G401.6 (cell line): ENCODE data around the gene LAMA2.

Experiments used
- FAIRE-seq: peaks from 2 replicates; lab custom pipeline; 2012; peaks lifted over from hg19 to GRCh38; lab: Jason Lieb, UNC

Gene LAMA2

DNA sequence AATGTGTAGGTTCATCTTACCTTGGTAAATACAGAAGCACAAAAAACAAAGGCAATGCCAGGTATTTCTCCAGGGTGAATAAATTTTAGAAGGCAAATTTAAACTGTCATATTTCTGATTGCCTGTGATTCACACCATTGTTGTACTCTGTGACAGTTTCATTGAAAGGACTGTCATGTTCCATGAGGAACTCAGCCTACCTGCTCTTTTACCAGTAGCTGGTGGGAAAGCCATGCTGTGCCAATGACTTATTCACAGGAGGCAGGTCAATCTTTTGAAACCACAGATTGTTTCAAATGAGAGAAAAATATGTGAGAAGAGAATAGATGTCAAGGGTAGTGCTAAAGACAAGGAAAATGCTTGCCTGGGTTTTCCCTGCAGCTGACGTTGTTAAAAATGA, 206.4 kb downstream of the LAMA2 start:
- no peak for FAIRE-seq

DNA sequence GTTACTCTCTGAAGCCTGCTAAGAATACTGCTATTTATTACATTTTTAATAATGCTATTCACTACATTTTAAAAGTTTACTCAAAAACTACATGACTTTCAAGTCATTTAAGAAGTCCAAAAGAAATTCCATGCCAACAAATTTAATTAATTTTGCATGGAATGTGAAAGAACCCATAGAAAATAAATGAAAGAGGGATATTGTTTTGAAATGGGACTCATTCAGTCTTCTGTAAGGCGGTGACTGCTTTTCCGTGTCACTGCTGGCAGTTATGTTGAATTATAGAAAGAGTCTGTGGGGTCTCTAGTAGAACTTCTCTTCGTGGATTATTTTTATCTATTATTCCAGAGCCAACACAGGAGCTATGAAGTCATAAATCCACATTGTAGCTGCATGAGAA, 211.2 kb downstream of the LAMA2 start:
- FAIRE-seq = no peak

- FAIRE-seq = no peak
These were observed 213.8 kb downstream of the LAMA2 start for GRCh38 chr6:129096651-129097290.

- no peak for FAIRE-seq
These were observed 215.2 kb downstream of the LAMA2 start for GRCh38 chr6:129098061-129098553.

GRCh38 chr6:129099696-129100095, 216.8 kb downstream of the LAMA2 start:
- no peak for FAIRE-seq

- no peak for FAIRE-seq
These were observed 217.2 kb downstream of the LAMA2 start for GRCh38 chr6:129100164-129100563.

GRCh38 chr6:129102741-129103140, 219.8 kb downstream of the LAMA2 start:
- FAIRE-seq = no peak

DNA sequence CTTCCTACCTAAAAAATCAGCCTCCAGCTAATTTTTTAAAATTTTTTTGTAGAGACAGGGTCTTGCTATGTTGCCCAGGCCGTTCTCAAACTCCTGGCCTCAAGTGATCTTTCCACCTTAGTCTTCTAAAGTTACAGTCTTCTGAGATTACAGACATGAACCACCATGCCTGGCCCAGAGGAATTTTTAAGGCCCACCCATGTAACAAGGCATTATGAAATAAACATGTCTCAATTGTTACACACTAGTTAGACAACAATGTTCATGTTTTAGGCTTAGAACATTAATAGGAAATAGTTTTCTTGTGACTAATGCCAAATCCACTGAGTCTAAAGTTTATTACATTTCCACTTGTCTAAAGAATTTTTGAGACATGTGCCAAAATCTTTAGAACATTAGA, 221.2 kb downstream of the LAMA2 start:
- FAIRE-seq = no peak

- FAIRE-seq = no peak
These were observed 221.6 kb downstream of the LAMA2 start for GRCh38 chr6:129104560-129104959.

DNA sequence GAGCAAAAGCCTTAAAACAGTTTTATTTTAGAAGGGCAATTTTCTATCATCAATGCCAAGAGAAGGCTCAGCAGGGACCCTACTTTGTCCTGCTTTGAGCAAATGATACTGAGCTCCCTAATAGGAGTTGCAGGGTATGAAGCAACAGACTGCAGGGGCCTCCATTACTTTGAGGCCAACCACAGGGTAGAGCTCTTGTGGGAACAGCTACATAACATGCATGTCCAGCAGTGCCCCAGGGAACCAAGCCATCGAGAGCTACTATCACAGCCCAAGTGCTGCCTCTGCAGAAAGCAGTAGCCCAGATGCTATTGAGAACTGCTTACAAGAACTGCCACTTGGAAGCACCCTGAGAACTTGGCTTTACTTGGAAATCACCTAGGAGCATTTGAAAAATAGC, 222.1 kb downstream of the LAMA2 start:
- no peak for FAIRE-seq

GRCh38 chr6:129105793-129106192, 222.9 kb downstream of the LAMA2 start:
- FAIRE-seq = no peak

- no peak for FAIRE-seq
These were observed 225.4 kb downstream of the LAMA2 start for GRCh38 chr6:129108337-129108736.

- no peak for FAIRE-seq
These were observed 227.9 kb downstream of the LAMA2 start for GRCh38 chr6:129110690-129111343.

DNA sequence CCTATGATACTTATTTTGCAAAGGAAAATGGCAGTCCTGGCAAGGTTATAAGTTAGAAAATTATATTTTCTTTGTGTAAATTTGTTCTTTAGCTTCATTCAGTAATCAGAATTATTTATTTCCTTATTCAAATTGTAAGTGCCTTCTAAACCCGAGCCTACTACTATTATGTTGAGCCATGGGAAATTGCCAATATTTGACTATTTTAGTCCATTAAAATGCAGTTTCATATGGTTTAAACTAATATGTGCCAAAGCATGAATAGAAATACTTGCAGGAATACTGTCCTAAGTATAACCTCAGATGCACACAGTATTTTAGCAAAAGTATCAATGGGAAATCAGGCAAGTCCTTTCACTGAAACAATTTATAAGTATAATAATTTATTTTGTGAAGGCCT, 228.4 kb downstream of the LAMA2 start:
- FAIRE-seq = no peak

DNA sequence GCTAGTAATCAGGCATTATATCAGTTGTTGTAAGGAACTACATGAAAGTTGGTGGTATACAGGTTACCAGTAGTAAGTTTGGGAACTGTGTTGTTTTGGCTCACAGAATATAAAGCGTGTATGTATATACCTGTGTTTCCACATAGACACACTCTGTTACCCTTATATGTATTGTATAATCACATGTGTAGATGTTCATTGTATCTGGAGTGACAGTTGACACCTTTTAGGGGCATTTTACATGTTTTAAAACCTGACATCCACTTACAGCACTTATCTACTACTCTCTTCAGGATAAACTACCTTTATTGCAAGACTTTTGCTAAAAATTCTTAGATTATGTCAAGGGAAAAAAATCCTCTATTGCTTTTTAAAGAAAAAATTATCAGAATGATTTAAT, 228.9 kb downstream of the LAMA2 start:
- no peak for FAIRE-seq

DNA sequence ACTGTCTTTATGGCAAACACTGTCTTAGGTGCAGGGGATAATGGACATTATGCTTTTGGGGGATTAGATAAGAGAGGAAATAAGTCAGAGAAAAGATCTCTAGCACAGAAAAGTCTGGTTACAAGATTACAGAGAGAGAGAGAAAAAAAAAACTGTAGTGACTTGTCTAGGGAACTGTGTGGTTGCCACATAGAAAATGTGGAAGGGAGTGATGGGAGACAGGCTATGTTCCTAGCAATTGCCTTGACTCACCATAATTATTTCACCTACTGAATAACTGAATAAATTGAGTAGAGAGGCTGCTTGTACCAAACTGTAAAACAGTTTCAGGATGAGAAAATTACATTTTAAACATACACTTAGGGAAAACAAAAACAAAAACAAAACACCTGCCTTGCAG, 229.7 kb downstream of the LAMA2 start:
- FAIRE-seq = no peak

DNA sequence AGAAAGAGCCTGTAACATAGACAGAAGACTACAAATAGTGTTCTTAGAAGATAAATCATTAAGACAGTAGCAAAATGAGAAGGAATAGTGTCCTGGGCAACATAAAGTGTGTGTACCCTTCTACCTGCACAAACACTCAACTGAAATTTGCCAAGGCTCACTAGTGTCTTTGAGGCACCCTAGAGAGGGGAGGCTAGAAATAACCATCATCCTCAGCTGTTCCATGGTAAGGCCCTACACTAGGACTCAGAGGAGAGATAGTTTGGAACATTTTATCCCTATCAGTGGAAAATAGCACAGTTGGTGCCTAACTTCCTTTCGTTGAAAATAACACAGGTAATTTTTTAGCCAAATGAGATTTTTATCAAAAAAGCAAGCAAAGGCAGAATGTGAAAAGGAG, 230.7 kb downstream of the LAMA2 start:
- no peak for FAIRE-seq

DNA sequence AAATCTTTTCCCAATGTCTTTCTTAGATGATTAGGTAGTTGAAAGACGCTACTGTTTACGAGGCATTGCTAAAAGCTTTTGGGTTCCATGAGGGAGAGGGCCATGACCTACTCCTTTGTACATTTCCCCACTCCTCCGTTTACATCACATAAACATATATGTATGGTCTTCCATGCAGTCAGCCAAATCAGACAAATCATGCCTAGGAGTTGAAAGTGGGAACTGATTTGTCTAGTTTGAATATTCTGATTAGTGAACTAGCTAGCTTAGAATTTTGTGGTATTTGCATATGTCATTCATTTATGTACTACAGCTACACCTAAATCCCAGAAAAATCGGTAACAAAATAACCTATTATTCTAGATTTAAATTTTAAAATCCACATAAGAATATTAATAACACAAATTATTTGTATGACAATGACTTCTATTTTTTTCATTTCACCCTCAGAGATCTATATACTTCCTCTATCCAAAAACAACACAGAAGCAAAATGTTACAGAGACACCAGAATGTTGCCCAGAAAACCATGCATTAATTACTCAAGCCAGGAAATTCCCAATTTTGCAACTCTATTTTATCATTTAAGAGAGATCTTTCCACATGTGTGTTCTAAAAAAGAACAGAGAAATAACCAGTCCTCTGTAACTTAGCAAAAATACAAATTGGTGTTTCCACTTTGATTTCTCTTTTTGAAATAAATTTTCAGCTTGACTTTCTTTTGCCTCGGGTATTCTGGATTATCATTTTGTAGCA, 231.9 kb downstream of the LAMA2 start:
- FAIRE-seq = no peak

- no peak for FAIRE-seq
These were observed 232.5 kb downstream of the LAMA2 start for GRCh38 chr6:129115471-129115870.

- no peak for FAIRE-seq
These were observed 234.4 kb downstream of the LAMA2 start for GRCh38 chr6:129117355-129117754.

GRCh38 chr6:129120856-129121638, 238.1 kb downstream of the LAMA2 start:
- no peak for FAIRE-seq

GRCh38 chr6:129124347-129124746, 241.4 kb downstream of the LAMA2 start:
- no peak for FAIRE-seq

DNA sequence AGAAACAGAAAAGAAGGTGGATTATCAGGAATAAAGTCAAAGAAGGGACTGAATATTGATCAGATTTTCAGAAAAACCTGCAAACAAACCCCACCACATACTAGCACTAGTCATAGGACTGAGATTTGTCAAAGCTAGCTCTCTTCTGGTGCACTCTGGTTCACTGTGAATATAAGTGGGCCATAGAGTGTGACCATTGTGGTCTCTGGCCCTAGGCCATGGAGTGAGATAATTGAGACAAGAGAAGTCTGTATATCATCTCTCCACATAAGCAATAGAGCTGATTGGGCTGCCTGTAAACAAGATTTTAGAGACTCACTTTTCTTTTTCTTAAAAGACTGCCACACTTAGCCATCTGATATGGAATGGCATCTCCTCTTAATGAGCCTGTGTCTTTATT, 247.2 kb downstream of the LAMA2 start:
- no peak for FAIRE-seq
